Calu3 (cell line): Measurements from ENCODE around the gene WWOX. TPM values are rescaled to one million over a fixed set of nuclear protein-coding genes. Genes with fewer than 3 reads are reported as not detected.

Experiments
- BruUV-seq: library from RNA; stranded (reverse); fragments of 400-500 nt; replicated peaks from 2 replicates; lab custom pipeline; 2021; lab: Mats Ljungman, UMichigan
- CTCF ChIA-PET: fragments of 300-600 bp; sonication (Branson Sonifier 250); formaldehyde crosslinking; loops from one replicate; lab custom pipeline; 2022; ENCODE audit warnings: antibody characterized with exemption; lab: Charles Lee
- DNase-seq: peaks from one replicate; pipeline ENCODE4 v3.0.0; 2022
- H3K27ac Mint-ChIP-seq: one replicate; pipeline ENCODE4 v1.8.0; 2022; ENCODE audit warnings: mixed read lengths; ENCODE audit not compliant: unreplicated experiment
- H3K27me3 Mint-ChIP-seq: one replicate; pipeline ENCODE4 v1.8.0; 2022; ENCODE audit warnings: mixed read lengths; ENCODE audit not compliant: unreplicated experiment
- H3K36me3 Mint-ChIP-seq: one replicate; pipeline ENCODE4 v1.8.0; 2022; ENCODE audit warnings: mild to moderate bottlenecking, moderate library complexity, mixed read lengths; ENCODE audit not compliant: insufficient read depth, unreplicated experiment
- H3K4me1 Mint-ChIP-seq: one replicate; pipeline ENCODE4 v1.8.0; 2022; ENCODE audit warnings: mild to moderate bottlenecking, low read depth, mixed read lengths; ENCODE audit not compliant: unreplicated experiment
- H3K4me3 Mint-ChIP-seq: one replicate; pipeline ENCODE4 v1.8.0; 2022; ENCODE audit warnings: mild to moderate bottlenecking, low read depth, moderate library complexity, mixed read lengths; ENCODE audit not compliant: unreplicated experiment
- H3K9me3 Mint-ChIP-seq: one replicate; pipeline ENCODE4 v1.8.0; 2022; ENCODE audit warnings: low read depth, mixed read lengths; ENCODE audit not compliant: unreplicated experiment
- intact Hi-C: fragments of 100-400 bp; cut with micrococcal nuclease; formaldehyde crosslinking; loops from one replicate; pipeline ENCODE4 v1.10.0; 2022; ENCODE audit not compliant: unreplicated experiment
- total RNA-seq: library from RNA; stranded (reverse); gene quantifications from 2 replicates; pipeline ENCODE4 v1.2.3, GENCODE V29; 2022
- TF ChIP-seq, protein P1 (sequence below): fragments of 200-600 bp; IDR thresholded peaks from one replicate; pipeline ENCODE4 v1.8.0; 2022; ENCODE audit warnings: antibody characterized with exemption; ENCODE audit not compliant: unreplicated experiment

WWOX gene
- total RNA-seq, 1 experiment from 2014 or later = 33.5 TPM

DNA sequence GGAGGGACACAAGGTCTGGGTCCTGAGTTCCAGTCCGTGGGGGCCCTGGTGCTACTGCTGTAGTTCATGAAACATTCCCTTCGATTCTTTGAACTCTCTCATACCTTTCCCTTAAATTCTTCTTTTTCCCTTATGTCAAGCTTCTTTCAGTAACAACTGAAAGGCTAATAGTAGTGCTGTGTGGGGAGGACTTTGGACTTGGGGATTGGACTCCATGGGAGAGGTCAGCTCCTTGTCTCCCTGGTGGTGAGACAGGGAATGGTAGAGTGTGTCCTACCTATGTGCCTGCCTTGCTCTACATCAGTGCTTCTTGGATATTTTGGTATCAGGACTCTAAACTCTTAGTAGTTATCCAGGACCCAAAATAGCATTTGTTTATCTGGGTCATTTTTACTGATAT is 628.1 kb downstream of the WWOX start:
- Mint-ChIP-seq H3K27ac (no peak overlapping the region), H3K9me3 (peaks cover 13% of the 10 kb centered on the region), H3K4me1 (no peaks in the 10 kb centered on the region), H3K27me3 (no peaks in the 10 kb centered on the region), H3K4me3 (no peak overlapping the region), H3K36me3 (no peaks in the 10 kb centered on the region)
- CTCF ChIA-PET = no interaction called here
- TF ChIP-seq, protein P1, sequence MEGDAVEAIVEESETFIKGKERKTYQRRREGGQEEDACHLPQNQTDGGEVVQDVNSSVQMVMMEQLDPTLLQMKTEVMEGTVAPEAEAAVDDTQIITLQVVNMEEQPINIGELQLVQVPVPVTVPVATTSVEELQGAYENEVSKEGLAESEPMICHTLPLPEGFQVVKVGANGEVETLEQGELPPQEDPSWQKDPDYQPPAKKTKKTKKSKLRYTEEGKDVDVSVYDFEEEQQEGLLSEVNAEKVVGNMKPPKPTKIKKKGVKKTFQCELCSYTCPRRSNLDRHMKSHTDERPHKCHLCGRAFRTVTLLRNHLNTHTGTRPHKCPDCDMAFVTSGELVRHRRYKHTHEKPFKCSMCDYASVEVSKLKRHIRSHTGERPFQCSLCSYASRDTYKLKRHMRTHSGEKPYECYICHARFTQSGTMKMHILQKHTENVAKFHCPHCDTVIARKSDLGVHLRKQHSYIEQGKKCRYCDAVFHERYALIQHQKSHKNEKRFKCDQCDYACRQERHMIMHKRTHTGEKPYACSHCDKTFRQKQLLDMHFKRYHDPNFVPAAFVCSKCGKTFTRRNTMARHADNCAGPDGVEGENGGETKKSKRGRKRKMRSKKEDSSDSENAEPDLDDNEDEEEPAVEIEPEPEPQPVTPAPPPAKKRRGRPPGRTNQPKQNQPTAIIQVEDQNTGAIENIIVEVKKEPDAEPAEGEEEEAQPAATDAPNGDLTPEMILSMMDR = no peak
- intact Hi-C loops = no loop called here
- no peak for DNase-seq
- BruUV-seq = no TSS peak

DNA sequence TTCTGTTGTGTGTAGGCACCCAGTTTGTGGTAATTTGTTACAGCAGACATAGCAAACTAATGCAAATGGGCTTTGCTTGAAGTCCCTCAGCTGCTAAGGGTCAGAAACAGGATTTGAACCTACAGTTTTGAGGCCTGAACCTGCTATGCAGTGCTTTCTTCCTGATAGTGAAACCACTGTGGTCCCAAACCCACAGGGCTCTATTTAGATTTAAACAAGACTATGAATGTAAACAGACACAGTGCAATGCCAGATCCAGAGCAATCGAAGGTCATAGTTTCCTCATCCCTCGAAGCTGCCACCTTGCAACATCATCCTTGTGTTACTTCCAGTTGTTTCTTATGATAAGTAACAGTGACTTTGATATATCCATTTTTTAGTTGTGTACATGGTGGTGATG is 630.2 kb downstream of the WWOX start:
- BruUV-seq = no TSS peak
- no peaks in the 10 kb centered on the region for H3K27me3 Mint-ChIP-seq
- no peak overlapping the region for H3K4me3 Mint-ChIP-seq
- no peaks in the 10 kb centered on the region for H3K36me3 Mint-ChIP-seq
- no peak overlapping the region for H3K27ac Mint-ChIP-seq
- intact Hi-C loops = no loop called here
- H3K4me1 Mint-ChIP-seq = no peaks in the 10 kb centered on the region
- TF ChIP-seq, protein P1 = no peak
- H3K9me3 Mint-ChIP-seq = peaks cover 16% of the 10 kb centered on the region
- DNase-seq = no peak
- CTCF ChIA-PET = no interaction called here

DNA sequence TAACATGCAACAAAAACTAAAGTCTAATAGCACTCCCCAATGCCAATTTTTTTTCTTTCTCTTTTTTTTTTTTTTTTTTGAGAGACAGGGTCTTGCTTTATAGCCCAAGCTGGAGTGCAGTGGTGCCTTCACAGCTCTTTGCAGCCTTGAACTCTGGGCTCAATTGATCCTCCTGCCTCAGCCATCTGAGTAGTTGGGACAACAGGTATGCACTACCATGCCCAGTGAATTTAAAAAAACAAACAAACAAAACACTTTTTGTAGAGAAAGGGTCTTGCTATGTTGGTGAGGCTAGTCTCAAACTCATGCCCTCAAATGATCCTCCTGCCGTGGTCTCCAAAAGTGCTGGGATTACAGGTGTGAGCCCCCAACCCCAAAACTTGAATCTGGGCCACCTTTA is 632.3 kb downstream of the WWOX start:
- Mint-ChIP-seq H3K4me3 (no peak overlapping the region), H3K27ac (no peak overlapping the region), H3K36me3 (no peaks in the 10 kb centered on the region), H3K4me1 (no peaks in the 10 kb centered on the region), H3K27me3 (no peaks in the 10 kb centered on the region), H3K9me3 (peaks cover 16% of the 10 kb centered on the region)
- no TSS peak for BruUV-seq
- TF ChIP-seq, protein P1 = no peak
- intact Hi-C loops = no loop called here
- CTCF ChIA-PET = interaction anchor here (0.7 kb wide), 1 partner anchor 62 kb away, joined by 4 read pairs; no protein-coding TSS in a partner anchor
- no peak for DNase-seq

DNA sequence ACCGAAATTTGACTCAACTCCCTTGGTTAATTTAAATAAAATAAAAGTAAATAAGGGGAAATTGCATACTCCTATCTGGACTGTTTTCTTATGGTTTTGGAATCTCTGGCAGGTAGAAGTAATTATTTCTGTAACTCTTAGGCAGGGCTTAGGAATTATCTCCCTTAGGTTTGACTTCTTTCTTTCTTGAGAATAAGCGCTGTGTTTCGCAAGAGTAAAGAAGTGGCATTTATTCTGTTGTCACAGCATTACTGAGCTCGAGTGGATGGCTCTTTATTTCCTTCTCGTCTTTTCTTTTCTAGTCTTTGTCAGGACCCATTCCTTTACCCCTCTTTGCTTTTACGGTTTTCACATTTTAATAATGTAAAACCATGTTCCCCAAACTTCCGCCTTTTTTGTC is 633.2 kb downstream of the WWOX start:
- Mint-ChIP-seq H3K4me1 (no peaks in the 10 kb centered on the region), H3K27me3 (no peaks in the 10 kb centered on the region), H3K9me3 (peaks cover 16% of the 10 kb centered on the region), H3K4me3 (no peak overlapping the region), H3K27ac (no peak overlapping the region), H3K36me3 (no peaks in the 10 kb centered on the region)
- CTCF ChIA-PET = no interaction called here
- intact Hi-C loops = no loop called here
- no peak for DNase-seq
- BruUV-seq = no TSS peak
- TF ChIP-seq, protein P1 = no peak
